WTC11 (cell line): ENCODE results near the gene ZNF3. TPM values are rescaled to one million over a fixed set of nuclear protein-coding genes. Genes with fewer than 3 reads are reported as not detected.

ENCODE experiments used
- CBFB ChIP-seq: sonication (generic); formaldehyde crosslinking; IDR thresholded peaks from 2 replicates; pipeline ENCODE4 v1.8.1; 2022; ENCODE audit warnings: mild to moderate bottlenecking, low read depth, missing genetic modification reagents
- CREM ChIP-seq: sonication (generic); formaldehyde crosslinking; IDR thresholded peaks from 2 replicates; pipeline ENCODE4 v1.8.1; 2022; ENCODE audit warnings: mild to moderate bottlenecking, missing genetic modification reagents, moderate library complexity
- ELF4 ChIP-seq: sonication (generic); formaldehyde crosslinking; IDR thresholded peaks from 2 replicates; pipeline ENCODE4 v1.8.1; 2022; ENCODE audit warnings: low read depth, mild to moderate bottlenecking, moderate library complexity, missing genetic modification reagents
- EMX1 ChIP-seq: fragments of 250-450 bp; sonication (Bioruptor Pico); IDR thresholded peaks from 2 replicates; pipeline ENCODE4 v1.8.0; 2021; ENCODE audit warnings: mild to moderate bottlenecking
- ESRRA ChIP-seq: sonication (generic); formaldehyde crosslinking; IDR thresholded peaks from 2 replicates; pipeline ENCODE4 v1.8.1; 2022; ENCODE audit warnings: mild to moderate bottlenecking, missing genetic modification reagents, borderline replicate concordance
- FOXJ3 ChIP-seq: sonication (generic); formaldehyde crosslinking; IDR thresholded peaks from 2 replicates; pipeline ENCODE4 v1.9.0; 2021; ENCODE audit warnings: missing genetic modification reagents, mild to moderate bottlenecking, borderline replicate concordance
- FOXK1 ChIP-seq: sonication (generic); formaldehyde crosslinking; IDR thresholded peaks from 2 replicates; pipeline ENCODE4 v1.8.0; 2022; ENCODE audit warnings: mild to moderate bottlenecking, moderate library complexity, missing genetic modification reagents
- FOXP4 ChIP-seq: sonication (generic); formaldehyde crosslinking; IDR thresholded peaks from 2 replicates; pipeline ENCODE4 v1.8.0; 2022; ENCODE audit warnings: mild to moderate bottlenecking, missing genetic modification reagents
- GRHL2 ChIP-seq: fragments of 250-450 bp; sonication (Bioruptor Pico); IDR thresholded peaks from 2 replicates; pipeline ENCODE4 v1.8.0; 2022; ENCODE audit warnings: mild to moderate bottlenecking, moderate library complexity; ENCODE audit not compliant: insufficient replicate concordance, severe bottlenecking
- JAZF1 ChIP-seq: fragments of 250-450 bp; sonication (Bioruptor Pico); IDR thresholded peaks from 2 replicates; pipeline ENCODE4 v1.9.0; 2021; ENCODE audit warnings: moderate library complexity, mild to moderate bottlenecking, inconsistent platforms
- MXD4 ChIP-seq: fragments of 250-450 bp; sonication (Bioruptor Pico); IDR thresholded peaks from 2 replicates; pipeline ENCODE4 v1.8.0; 2021; ENCODE audit warnings: mild to moderate bottlenecking, moderate library complexity, borderline replicate concordance
- NFATC4 ChIP-seq: fragments of 250-450 bp; sonication (Bioruptor Pico); IDR thresholded peaks from 2 replicates; pipeline ENCODE4 v1.9.0; 2021; ENCODE audit warnings: mild to moderate bottlenecking
- NFYB ChIP-seq: sonication (generic); formaldehyde crosslinking; conservative IDR thresholded peaks from 2 replicates; pipeline ENCODE4 v1.8.0; 2022; ENCODE audit warnings: low read depth, missing genetic modification reagents
- SP1 ChIP-seq: sonication (generic); formaldehyde crosslinking; conservative IDR thresholded peaks from 2 replicates; pipeline ENCODE4 v1.8.1; 2022; ENCODE audit warnings: missing genetic modification reagents
- TP53 ChIP-seq: sonication (generic); formaldehyde crosslinking; IDR thresholded peaks from 2 replicates; pipeline ENCODE4 v1.8.1; 2023; ENCODE audit warnings: mild to moderate bottlenecking, missing genetic modification reagents
- ZBTB21 ChIP-seq: sonication (generic); formaldehyde crosslinking; IDR thresholded peaks from 2 replicates; pipeline ENCODE4 v1.8.1; 2023; ENCODE audit warnings: mild to moderate bottlenecking, missing genetic modification reagents, borderline replicate concordance
- ZNF121 ChIP-seq: sonication (generic); formaldehyde crosslinking; IDR thresholded peaks from 2 replicates; pipeline ENCODE4 v1.8.0; 2023; ENCODE audit warnings: missing genetic modification reagents
- ZNF232 ChIP-seq: sonication (generic); formaldehyde crosslinking; IDR thresholded peaks from 2 replicates; pipeline ENCODE4 v1.8.0; 2022; ENCODE audit warnings: mild to moderate bottlenecking, missing genetic modification reagents
- total RNA-seq: library from RNA; stranded (reverse); gene quantifications from 3 replicates; pipeline ENCODE4 v1.2.3, GENCODE V29; 2021
- TF ChIP-seq, protein P1 (sequence below): sonication (generic); formaldehyde crosslinking; IDR thresholded peaks from 2 replicates; pipeline ENCODE4 v1.8.1; 2023; ENCODE audit warnings: mild to moderate bottlenecking, missing genetic modification reagents
- TF ChIP-seq, protein P2 (sequence below): sonication (generic); formaldehyde crosslinking; IDR thresholded peaks from 2 replicates; pipeline ENCODE4 v1.8.0; 2023; ENCODE audit warnings: missing genetic modification reagents, mild to moderate bottlenecking, borderline replicate concordance
- TF ChIP-seq, protein P3 (sequence below): sonication (generic); formaldehyde crosslinking; conservative IDR thresholded peaks from 2 replicates; pipeline ENCODE4 v1.8.1; 2022; ENCODE audit warnings: mild to moderate bottlenecking, missing genetic modification reagents
- TF ChIP-seq, protein P4 (sequence below): fragments of 200-600 bp; IDR thresholded peaks from 2 replicates; pipeline ENCODE4 v1.8.0; 2022; ENCODE audit warnings: antibody characterized with exemption
- TF ChIP-seq, protein P5 (sequence below): sonication (generic); formaldehyde crosslinking; IDR thresholded peaks from 2 replicates; pipeline ENCODE4 v1.8.0; 2023; ENCODE audit warnings: mild to moderate bottlenecking, missing genetic modification reagents

Gene ZNF3
- total RNA-seq, 1 experiment from 2014 or later = 48.3 TPM

GRCh38 chr7:100049441-100050291 lies 31.9 kb downstream of the ZNF3 start, which contains the start of gene ZSCAN21 (continued):
- TF ChIP-seq, protein P1, sequence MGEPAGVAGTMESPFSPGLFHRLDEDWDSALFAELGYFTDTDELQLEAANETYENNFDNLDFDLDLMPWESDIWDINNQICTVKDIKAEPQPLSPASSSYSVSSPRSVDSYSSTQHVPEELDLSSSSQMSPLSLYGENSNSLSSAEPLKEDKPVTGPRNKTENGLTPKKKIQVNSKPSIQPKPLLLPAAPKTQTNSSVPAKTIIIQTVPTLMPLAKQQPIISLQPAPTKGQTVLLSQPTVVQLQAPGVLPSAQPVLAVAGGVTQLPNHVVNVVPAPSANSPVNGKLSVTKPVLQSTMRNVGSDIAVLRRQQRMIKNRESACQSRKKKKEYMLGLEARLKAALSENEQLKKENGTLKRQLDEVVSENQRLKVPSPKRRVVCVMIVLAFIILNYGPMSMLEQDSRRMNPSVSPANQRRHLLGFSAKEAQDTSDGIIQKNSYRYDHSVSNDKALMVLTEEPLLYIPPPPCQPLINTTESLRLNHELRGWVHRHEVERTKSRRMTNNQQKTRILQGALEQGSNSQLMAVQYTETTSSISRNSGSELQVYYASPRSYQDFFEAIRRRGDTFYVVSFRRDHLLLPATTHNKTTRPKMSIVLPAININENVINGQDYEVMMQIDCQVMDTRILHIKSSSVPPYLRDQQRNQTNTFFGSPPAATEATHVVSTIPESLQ (CRISPR knock-in tag) = no peak
- TF ChIP-seq FOXK1 (CRISPR knock-in tag) = peak; percentile 69; the same call in 1 of the 2 replicates
- TF ChIP-seq ESRRA = no peak
- TF ChIP-seq ZNF232 = no peak
- no peak for TF ChIP-seq NFATC4 (CRISPR knock-in tag)
- TF ChIP-seq SP1 = peak; percentile 93
- TF ChIP-seq ELF4 (CRISPR knock-in tag) = no peak
- TF ChIP-seq, protein P2, sequence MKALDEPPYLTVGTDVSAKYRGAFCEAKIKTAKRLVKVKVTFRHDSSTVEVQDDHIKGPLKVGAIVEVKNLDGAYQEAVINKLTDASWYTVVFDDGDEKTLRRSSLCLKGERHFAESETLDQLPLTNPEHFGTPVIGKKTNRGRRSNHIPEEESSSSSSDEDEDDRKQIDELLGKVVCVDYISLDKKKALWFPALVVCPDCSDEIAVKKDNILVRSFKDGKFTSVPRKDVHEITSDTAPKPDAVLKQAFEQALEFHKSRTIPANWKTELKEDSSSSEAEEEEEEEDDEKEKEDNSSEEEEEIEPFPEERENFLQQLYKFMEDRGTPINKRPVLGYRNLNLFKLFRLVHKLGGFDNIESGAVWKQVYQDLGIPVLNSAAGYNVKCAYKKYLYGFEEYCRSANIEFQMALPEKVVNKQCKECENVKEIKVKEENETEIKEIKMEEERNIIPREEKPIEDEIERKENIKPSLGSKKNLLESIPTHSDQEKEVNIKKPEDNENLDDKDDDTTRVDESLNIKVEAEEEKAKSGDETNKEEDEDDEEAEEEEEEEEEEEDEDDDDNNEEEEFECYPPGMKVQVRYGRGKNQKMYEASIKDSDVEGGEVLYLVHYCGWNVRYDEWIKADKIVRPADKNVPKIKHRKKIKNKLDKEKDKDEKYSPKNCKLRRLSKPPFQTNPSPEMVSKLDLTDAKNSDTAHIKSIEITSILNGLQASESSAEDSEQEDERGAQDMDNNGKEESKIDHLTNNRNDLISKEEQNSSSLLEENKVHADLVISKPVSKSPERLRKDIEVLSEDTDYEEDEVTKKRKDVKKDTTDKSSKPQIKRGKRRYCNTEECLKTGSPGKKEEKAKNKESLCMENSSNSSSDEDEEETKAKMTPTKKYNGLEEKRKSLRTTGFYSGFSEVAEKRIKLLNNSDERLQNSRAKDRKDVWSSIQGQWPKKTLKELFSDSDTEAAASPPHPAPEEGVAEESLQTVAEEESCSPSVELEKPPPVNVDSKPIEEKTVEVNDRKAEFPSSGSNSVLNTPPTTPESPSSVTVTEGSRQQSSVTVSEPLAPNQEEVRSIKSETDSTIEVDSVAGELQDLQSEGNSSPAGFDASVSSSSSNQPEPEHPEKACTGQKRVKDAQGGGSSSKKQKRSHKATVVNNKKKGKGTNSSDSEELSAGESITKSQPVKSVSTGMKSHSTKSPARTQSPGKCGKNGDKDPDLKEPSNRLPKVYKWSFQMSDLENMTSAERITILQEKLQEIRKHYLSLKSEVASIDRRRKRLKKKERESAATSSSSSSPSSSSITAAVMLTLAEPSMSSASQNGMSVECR (CRISPR knock-in tag) = no peak; the same call in 1 of the 2 replicates
- no peak for TF ChIP-seq FOXJ3 (CRISPR knock-in tag)
- TF ChIP-seq FOXP4 (CRISPR knock-in tag) = 0 out of 2 replicates have a peak, but pooled peaks have one; percentile 22
- no peak for TF ChIP-seq JAZF1
- TF ChIP-seq, protein P3, sequence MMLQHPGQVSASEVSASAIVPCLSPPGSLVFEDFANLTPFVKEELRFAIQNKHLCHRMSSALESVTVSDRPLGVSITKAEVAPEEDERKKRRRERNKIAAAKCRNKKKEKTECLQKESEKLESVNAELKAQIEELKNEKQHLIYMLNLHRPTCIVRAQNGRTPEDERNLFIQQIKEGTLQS (CRISPR knock-in tag) = no peak
- TF ChIP-seq TP53 (CRISPR knock-in tag) = no peak
- TF ChIP-seq ZNF121 (CRISPR knock-in tag) = no peak
- no peak for TF ChIP-seq EMX1 (CRISPR knock-in tag)
- no peak for TF ChIP-seq CBFB
- no peak for TF ChIP-seq ZBTB21 (CRISPR knock-in tag)
- TF ChIP-seq MXD4 = no peak
- peak; percentile 97 for TF ChIP-seq CREM
- TF ChIP-seq, protein P4, sequence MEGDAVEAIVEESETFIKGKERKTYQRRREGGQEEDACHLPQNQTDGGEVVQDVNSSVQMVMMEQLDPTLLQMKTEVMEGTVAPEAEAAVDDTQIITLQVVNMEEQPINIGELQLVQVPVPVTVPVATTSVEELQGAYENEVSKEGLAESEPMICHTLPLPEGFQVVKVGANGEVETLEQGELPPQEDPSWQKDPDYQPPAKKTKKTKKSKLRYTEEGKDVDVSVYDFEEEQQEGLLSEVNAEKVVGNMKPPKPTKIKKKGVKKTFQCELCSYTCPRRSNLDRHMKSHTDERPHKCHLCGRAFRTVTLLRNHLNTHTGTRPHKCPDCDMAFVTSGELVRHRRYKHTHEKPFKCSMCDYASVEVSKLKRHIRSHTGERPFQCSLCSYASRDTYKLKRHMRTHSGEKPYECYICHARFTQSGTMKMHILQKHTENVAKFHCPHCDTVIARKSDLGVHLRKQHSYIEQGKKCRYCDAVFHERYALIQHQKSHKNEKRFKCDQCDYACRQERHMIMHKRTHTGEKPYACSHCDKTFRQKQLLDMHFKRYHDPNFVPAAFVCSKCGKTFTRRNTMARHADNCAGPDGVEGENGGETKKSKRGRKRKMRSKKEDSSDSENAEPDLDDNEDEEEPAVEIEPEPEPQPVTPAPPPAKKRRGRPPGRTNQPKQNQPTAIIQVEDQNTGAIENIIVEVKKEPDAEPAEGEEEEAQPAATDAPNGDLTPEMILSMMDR = no peak
- no peak for TF ChIP-seq NFYB (CRISPR knock-in tag)
- TF ChIP-seq GRHL2 (CRISPR knock-in tag) = no peak
- TF ChIP-seq, protein P5, sequence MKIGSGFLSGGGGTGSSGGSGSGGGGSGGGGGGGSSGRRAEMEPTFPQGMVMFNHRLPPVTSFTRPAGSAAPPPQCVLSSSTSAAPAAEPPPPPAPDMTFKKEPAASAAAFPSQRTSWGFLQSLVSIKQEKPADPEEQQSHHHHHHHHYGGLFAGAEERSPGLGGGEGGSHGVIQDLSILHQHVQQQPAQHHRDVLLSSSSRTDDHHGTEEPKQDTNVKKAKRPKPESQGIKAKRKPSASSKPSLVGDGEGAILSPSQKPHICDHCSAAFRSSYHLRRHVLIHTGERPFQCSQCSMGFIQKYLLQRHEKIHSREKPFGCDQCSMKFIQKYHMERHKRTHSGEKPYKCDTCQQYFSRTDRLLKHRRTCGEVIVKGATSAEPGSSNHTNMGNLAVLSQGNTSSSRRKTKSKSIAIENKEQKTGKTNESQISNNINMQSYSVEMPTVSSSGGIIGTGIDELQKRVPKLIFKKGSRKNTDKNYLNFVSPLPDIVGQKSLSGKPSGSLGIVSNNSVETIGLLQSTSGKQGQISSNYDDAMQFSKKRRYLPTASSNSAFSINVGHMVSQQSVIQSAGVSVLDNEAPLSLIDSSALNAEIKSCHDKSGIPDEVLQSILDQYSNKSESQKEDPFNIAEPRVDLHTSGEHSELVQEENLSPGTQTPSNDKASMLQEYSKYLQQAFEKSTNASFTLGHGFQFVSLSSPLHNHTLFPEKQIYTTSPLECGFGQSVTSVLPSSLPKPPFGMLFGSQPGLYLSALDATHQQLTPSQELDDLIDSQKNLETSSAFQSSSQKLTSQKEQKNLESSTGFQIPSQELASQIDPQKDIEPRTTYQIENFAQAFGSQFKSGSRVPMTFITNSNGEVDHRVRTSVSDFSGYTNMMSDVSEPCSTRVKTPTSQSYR (CRISPR knock-in tag) = no peak
